Caki2 (cell line): ENCODE results near the gene TTC31. TPM values are rescaled to one million over a fixed set of nuclear protein-coding genes. Genes with fewer than 3 reads are reported as not detected.

Experiments
- DNase-seq: peaks from one replicate; pipeline ENCODE4 v3.0.0-alpha.2; 2015; ENCODE audit warnings: low read depth
- in situ Hi-C: cut with HindIII; loops from 2 replicates; pipeline ENCODE4 v1.10.0; 2016; ENCODE audit warnings: low sequenced_read_pairs, low pct_unique_long_range_greater_than_20kb, mixed read lengths
- total RNA-seq: library from RNA; depleted of rRNA; stranded (reverse); fragments of >200 nt; shearing (Covaris generic); gene quantifications from 2 replicates; pipeline ENCODE4 v1.2.3, GENCODE V29; 2014; ENCODE audit warnings: low replicate concordance

Gene TTC31
- total RNA-seq, 1 experiment from 2014 or later: 10.6 TPM

DNA sequence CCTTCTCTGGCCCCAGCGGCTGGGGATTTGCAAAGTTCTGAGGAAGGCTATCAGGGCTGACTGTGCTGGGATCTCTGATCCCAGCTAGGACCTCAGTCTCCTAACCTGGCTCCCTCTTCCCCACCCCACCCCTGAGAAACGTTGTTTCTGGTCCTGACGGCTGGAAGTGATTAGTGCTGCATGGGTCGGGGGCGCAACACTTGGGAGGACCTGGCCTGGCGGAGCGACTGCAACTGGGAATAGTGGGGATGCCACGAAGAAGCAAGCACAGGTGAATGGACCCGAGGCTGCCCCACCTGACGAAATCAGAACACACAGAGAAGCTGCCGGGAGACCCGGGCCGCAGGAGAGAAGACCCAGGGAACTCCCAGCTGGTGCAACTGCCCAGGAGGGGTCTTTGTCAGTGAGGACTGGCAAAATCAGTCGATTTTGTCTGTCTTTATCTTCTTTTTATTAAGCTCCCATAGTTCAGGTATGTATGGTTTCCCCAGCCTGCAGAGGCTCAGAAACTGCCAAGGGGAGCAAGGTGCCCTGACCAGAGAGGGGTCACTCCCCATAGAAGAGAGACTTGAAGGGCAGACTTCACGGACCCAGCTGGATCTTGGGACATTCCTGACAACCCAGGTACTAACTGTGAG is 17.2 kb downstream of the TTC31 start:
- in situ Hi-C loops: no loop called here
- DNase-seq: no peak

DNA sequence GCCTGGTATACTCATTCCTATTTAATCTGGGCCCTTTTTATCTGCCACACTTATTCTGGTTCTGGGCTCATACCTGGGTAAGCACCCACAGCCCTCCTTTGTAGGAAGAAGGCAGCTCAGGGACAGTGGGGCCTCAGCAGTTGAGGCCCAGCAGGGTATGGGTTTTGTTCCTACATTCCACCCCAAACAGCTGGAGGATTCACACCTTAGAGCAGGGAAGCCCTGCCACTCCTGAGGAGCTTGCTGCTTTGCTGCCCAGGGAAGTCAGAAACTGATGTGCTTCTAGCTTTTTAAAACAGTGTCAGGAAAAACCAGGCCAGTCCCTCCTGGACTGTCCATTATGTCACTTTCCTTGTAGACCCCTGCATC is 17.7 kb downstream of the TTC31 start:
- no peak for DNase-seq

DNA sequence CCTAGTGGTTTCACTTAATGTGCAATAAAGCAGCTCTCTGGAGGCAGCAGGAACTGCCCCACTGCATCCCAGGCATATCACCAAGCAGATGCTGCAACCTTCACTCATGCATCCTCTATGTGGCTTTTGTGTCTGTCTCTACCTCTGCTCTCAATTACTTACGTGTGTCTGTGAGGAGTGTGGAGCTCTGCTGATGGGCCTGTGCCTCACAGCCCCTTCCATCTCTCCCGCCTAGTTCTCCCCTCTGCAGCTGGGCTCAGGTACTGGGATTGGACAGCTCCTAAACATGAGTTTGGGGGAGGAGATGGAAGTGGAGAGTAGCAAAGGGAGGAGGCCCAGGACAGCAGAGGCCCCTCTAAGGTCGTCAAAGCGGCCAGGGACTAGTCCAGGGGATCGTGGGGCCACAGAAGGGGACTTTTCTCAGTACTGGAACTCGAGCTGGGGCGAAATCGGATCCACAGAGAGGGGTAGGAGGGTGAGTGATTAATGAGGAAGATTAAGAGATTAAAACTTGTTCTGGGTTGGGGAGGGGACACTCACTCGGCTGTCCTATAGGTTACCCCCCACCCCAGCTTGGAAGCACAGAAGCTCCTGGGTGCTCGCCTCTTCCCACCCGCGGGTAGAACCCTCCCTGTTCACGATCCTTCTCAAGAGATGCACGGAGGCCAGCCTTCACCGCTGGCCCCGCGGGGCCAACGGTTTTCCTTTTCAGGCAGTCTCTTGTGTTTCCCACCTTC is 18.6 kb downstream of the TTC31 start:
- in situ Hi-C loops: no loop called here
- DNase-seq: no peak

More for the DNA sequence above, 17.7 kb downstream of the TTC31 start:
- in situ Hi-C loops: no loop called here

DNA sequence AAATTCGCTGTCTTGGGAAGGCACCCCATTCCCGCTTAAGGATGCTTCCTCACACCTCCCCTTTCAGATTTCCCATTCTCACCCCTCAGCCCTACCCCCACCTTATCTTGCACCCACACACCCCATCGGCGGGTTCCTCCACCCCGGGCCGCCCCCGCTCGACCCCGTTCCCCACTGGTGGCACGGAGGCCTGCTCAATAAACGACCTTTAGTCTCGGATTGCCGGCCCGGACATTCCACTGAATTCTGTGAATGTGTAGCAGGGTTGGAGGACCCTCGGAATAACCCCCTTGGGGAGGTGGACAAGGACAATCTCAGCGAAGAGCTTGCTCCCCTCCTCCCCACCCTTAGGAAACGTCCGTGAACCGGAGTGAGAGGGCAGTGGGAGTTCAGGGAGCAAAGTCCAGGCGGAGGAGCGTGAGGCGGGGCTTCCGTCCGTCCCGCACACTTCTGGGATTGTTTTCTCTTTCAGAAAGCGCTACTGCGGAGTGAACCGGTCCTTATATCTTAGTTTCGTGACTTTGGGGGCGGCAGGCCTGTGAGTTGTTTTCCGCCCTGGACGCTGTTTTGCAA is 19.4 kb downstream of the TTC31 start:
- in situ Hi-C loops: no loop called here
- DNase-seq: no peak

DNA sequence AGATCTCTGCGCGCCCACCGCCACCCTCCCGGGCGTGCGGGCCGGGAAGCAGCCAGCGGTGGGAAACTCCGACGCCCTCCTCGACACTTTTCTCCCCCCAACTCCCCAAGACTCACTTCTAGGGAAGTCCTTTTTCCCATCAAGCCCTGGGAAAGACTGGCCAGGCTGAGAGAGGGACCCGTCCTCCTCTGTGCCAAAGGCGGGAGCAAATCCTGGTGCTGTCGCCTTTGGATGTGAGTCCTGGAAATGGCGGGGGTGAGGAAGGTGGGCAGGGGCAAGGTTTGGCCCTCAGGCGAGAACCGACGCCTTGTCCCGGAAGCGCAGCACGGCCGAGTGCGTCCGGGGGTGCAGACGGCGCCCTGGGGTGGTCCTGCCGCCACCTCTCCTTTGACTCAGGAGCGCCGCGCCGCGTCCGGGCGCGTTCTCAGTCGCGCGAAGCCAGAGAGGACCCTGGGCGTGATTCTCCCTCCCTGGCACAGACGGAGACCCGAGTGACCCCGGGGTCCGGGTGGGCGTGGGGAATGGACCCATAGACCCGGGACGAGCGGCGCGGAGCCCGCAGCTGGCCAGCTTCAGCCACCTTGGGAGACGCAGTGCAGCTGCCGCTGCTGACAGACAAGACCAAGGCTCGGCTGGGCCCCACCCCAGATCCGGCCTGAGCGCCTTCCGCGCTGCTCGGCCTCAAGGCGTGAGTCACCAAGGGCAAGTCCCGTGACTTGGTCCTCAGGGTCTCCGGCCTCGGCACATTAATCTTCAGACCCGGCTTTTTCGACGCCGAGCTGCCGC is 20.0 kb downstream of the TTC31 start:
- peak; percentile 78 for DNase-seq
- in situ Hi-C loops: no loop called here

DNA sequence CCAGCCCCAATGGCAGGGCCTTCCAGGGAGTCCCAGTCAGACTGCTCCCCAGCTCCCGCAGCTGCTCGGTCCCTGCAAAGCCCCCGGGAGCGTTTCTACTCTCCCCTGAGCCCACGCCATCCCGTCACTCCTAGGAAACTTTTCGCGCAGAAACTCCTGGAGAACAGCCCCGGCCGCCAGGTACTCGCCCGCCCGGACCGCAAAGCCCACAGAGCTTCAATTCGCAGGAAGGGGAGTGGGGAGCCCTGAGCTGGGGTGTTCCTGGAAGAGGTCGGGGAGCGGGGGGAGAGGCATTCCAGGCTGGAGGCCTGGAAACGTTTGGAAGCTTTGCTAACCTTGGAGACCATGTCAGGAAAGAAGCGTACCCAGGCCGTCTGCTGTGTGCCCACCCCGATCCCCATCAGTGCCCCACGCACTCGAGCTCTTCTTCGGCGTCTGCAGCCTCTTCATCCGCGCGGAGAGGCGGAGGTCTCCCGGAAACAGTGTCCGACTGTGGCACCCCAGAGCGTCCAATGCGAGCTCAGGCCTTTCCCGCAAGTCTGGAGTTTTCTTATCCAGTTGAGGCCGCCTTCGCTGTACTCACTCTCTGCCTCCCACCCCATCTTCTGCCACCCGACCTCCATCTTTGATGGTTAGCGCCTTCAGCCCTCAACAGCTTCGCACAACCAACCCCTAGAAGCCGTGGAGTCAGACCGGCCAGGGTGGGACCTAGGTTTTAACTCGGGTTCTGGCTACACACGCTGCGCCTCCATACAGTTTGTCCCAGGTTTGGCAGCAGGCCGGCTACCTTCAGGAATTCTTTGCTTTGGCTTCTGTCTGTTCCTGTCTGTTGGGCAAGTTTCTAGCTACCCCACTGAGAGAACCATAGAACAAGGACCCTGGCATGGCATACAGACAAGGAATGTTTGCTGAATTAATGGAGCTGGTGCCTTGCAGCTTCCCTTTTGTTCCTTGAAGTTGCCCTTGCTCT is 20.9 kb downstream of the TTC31 start:
- in situ Hi-C loops: no loop called here

DNA sequence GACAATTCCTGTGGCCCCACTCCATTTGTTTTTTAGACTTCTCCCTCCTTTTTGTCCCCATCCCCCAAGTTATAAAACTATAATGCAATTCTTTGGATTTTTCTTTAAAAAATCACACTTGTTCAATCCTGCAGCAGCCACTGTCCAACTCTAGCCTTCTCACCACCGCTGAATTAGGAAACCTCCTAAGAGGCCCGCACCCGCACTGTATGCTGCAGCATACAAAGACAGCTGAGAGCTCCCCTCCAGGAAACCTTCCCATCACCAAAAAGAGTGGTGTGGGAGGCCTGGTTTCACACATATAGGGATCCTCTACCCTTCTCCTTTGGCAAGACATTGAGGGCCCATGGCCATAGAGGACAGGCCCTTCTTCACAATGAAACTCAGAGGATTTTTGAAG is 21.7 kb downstream of the TTC31 start:
- no peak for DNase-seq
- in situ Hi-C loops: no loop called here

More for the DNA sequence above, 20.9 kb downstream of the TTC31 start:
- DNase-seq: no peak

DNA sequence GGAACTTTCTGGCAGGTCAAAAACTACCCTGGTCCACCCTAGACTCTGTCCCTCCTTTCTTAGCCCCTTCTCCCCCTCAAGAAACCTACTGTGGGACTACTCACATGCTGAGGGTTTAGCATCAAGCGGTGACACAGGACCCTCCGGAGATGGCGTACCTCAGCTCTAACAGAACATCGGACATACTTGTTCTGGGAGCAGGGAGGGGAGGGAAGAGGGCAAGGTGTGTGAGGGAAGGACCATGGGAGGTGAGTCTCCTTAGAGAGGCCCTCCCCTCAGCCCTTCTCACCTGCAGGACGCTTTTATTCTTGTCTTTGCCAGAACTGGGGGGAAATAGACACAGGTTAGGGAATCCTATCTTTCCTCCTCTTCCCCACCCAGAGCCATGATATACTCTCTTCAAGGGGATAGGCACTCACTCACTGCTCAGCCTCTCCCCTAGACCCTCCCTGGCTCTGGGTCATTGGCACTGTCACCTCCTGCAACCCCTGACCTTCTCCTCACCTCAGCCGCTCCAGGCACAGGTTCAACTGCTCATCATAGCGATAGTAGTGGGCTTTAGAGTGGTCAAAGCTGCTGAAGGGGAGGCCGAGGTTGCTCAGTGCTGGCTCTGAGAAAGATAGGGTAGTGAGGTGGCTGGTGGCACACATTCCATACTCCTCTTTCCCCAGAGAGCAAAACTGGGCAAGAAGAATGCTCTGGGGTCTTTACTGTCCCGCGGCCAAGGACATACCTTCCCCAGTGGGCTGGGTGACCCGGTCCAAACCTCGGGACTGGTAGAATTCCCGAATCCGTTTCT is 22.8 kb downstream of the TTC31 start:
- no peak for DNase-seq
- in situ Hi-C loops: no loop called here

DNA sequence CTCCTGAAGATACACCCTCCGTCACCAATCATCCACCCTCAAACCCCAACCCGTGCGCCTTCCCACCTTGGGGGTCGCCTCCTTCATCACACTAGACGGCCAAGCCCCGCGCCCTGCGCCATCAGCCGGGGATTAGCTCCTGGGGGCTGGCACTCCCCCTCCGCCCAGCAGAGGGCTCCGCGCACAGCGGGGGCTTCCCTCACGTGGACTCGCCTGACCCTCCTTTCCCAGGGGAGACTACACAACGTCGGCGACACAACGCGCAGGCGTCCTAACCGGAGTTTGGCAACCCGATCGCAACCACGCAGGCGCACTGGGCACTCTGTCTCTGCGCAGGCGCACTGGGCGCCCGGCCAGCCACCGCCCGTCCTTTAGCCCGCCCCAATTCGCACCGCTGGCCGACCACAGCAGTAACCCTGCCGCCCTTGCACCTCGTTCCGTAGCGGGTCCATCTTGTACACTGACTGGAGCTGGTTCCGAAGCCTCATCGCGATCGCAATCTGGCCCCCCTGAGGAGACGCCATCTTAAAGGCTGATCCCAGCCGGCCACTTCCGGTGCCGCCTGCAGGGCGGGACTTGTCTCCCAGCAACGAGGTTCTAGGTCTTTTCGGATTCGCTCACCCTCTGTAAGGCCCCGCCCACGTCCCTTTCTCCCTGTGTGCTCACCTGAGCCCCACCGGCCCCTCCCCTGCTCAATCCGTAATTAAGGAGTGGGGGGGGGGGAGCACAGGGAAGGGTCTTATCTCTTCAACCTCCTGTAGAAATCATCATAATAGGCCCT is 24.5 kb downstream of the TTC31 start, which contains the start of gene PCGF1:
TSS of gene PCGF1 (minus strand) at position 551 of the 781 bp plus-strand sequence. CDS start at position 524, 27 bp downstream.
- in situ Hi-C loops: no loop called here
- peak; percentile 96 for DNase-seq

DNA sequence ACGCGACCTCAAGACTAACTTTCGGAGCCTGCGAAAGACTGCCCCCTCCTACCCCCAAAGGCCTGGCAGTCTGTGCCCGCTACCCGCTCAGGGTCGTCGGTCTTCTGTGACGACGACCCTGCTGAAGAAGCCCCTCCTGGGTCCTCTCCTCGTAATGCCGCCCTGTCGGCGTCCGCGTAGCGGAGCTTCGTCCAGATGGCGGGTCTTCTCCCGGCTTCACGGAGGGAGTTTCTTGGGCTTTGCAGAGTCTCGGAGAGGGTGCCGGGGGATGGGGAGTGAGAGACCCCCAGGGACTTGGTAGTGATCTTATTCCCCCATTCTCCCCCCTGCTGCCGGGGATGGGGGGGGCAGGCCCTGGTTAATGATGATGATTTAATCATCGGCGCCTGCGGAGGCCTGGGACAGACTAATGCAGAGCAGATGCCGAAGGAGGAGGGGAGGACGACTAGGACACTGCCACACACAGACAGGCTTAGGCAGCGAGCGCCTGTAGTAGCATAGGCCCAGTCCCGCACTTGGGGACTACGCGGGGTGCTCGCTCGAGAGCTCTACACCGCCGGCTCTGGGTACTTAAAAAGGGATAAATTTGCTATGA is 25.1 kb downstream of the TTC31 start:
- DNase-seq: peak; percentile 54
- in situ Hi-C loops: no loop called here

DNA sequence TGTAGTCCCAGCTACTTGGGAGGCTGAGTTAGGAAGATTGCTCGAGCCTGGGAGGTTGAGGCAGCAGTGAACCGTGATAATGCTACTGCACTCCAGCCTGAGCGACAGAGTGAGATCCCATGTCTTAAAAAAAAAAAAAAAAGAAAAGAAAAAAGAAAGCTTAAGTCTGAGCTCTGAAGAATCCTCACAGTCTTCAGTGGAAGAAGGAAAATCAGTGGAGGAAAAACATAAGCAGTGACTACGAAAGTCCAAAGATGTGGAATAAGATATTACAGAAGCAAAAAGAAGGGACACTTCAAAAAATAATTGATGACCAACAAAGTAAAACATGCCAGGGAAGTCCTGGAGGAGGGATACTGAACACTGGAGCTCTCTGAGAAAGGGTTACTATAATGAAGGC is 27.4 kb downstream of the TTC31 start:
- no peak for DNase-seq
- in situ Hi-C loops: no loop called here

DNA sequence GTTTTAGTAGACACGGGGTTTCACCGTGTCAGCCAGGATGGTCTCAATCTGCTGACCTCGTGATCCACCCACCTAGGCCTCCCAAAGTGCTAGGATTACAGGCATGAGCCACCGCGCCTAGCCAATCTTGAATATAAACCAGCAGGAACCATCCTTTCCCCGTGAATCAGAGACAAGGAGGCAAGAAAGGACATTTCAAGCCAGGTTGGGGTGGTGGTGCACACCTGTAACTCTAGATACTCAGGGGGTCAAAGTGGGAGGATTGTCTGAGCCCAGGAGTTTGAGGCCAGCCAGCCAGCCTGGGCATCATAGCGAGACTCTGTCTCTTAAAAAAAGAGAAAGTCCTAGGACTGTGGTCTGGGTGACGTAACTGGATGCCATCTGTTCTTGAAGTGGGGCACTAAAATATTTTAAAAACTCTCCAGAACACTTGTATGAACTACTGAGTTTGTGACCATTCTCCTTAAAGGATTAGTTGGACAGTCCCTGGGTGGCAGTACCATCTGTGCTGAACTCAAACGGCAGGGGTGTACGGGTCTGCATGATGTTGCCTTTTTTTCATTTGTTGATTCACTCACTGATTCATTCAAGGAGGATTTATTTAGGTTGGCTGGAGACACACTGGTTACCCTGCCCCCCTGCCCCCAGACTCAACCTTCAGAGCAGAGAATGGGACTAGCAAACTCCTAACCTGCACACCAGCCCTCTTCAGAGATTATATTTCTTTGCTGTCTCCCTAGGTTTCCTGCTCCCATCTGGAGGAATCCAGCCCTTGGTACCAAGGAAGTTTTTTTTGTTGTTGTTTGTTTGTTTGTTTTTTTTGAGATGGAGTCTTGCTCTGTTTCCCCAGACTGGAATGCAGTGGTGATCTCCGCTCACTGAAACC is 28.5 kb downstream of the TTC31 start:
- in situ Hi-C loops: no loop called here
- DNase-seq: no peak

DNA sequence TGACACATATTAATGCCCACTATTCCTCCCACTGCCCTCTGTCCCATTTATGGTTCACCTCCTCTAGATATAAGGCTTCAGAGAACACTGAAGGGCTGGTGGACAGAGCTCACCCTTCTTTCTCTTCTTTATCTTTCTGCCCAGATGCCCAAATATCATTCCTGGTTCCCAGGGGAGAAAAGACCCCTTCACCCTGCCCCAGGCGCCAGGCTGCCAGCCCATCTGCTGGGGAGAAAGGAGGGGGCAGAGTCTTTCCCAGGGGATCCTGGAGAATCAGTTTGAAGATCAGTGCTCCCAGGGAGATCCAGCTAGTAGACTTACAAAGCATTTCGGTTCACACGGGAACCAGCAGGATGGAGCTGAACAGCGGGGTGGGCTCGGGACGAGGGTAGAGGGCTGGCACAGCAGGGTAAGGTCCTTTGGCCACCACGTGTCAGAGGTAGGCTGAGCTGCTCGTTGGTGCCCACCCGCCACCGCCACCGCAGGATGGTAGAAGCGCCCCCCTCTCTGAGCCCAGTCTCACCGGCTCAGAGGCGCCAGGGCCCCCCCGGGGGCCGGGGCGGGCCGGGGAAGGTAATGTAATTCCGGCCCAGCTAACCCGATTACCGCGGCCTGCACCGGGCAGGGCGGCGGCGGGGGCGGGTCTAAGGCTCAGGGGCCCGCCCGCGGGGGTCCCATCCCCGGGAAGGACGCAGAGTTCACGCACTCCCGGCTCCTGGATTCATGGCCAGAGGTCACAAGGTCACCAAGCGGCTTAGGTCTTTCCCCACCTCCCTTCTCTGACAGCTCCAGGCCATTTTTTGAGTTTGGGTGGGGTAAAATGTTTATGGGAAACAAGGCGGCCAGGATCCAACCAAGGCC is 30.1 kb downstream of the TTC31 start:
- no peak for DNase-seq
- in situ Hi-C loops: no loop called here

DNA sequence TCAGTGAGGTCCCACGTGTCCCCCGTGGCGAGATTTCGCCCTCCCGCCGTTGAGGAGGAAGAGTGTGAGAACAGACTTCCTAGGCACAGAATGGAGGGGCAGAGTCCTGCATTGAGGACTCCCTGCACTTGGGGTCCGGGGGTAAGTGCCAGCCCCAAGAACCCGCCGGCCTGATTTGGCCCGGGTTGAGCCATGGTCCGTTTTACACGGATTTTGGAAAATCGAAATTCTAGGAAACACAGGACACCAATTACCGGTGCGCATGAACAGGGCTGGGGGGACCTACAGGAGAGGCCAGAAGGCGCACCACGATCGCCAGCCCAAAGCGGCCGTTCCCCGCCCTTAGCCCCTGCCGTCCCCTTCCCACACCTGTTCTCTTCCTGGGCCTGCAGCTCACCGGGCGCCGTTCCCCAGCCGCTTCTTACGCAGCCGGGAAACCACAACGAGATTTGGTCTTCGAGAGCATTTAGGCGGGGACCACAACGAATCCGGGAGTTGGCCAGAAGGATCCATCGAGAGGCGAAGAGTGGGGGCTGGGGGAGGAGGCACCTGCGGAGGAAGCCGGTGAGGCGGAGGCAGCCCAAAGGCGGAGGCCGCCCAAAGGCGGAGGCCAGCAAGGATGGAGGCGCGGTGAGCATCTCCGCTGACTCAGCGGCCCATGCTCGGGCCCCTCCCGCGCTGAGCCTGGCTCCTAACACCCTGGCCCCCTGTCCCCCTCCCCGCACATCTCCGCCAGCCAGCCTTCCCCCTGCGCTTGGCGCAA is 30.9 kb downstream of the TTC31 start:
- DNase-seq: no peak
- in situ Hi-C loops: no loop called here
